GF-D8 (cell line): ENCODE data around the gene TBC1D22A.
"Not testable (repeated sequence)": the region's sequence is repeated elsewhere in the genome, so short reads cannot be mapped to it uniquely, and the experiment has no call there.

Experiments
- DNase-seq: peaks from one replicate; lab custom pipeline; 2025; lab: John Stamatoyannopoulos, UW

Gene TBC1D22A

GRCh38 chr22:47046411-47047065, 284.1 kb downstream of the TBC1D22A start:
- DNase-seq: no peak

GRCh38 chr22:47047321-47048122, 285.1 kb downstream of the TBC1D22A start:
- no peak for DNase-seq

- DNase-seq: peak; percentile 5
These were observed 285.9 kb downstream of the TBC1D22A start for GRCh38 chr22:47048123-47049077.

- no peak for DNase-seq
These were observed 286.7 kb downstream of the TBC1D22A start for GRCh38 chr22:47049078-47049624.

- not testable (repeated sequence) for DNase-seq
These were observed 287.4 kb downstream of the TBC1D22A start for GRCh38 chr22:47049736-47050400.

- no peak for DNase-seq
These were observed 288.1 kb downstream of the TBC1D22A start for GRCh38 chr22:47050401-47051051.

GRCh38 chr22:47051441-47052071, 289.1 kb downstream of the TBC1D22A start:
- DNase-seq: no peak

GRCh38 chr22:47052236-47053012, 290.0 kb downstream of the TBC1D22A start:
- DNase-seq: no peak

GRCh38 chr22:47053013-47053725, 290.7 kb downstream of the TBC1D22A start:
- no peak for DNase-seq

GRCh38 chr22:47053726-47054141, 291.3 kb downstream of the TBC1D22A start:
- no peak for DNase-seq

- DNase-seq: no peak
These were observed 292.0 kb downstream of the TBC1D22A start for GRCh38 chr22:47054231-47055072.

GRCh38 chr22:47055073-47055355, 292.6 kb downstream of the TBC1D22A start:
- DNase-seq: no peak

- DNase-seq: no peak
These were observed 293.0 kb downstream of the TBC1D22A start for GRCh38 chr22:47055461-47055860.

- DNase-seq: no peak
These were observed 293.5 kb downstream of the TBC1D22A start for GRCh38 chr22:47055921-47056320.

GRCh38 chr22:47056361-47056760, 293.9 kb downstream of the TBC1D22A start:
- no peak for DNase-seq

GRCh38 chr22:47056776-47057470, 294.5 kb downstream of the TBC1D22A start:
- no peak for DNase-seq

GRCh38 chr22:47057916-47058585, 295.6 kb downstream of the TBC1D22A start:
- no peak for DNase-seq
